ENCODE measurements around the gene RLN3. TPM values are rescaled to one million over a fixed set of nuclear protein-coding genes. Genes with fewer than 3 reads are reported as not detected.
"Not testable (repeated sequence)": the region's sequence is repeated elsewhere in the genome, so short reads cannot be mapped to it uniquely, and the experiment has no call there.

Gene RLN3
- total RNA-seq, 1 donor from 2014 or later, result not detected

DNA sequence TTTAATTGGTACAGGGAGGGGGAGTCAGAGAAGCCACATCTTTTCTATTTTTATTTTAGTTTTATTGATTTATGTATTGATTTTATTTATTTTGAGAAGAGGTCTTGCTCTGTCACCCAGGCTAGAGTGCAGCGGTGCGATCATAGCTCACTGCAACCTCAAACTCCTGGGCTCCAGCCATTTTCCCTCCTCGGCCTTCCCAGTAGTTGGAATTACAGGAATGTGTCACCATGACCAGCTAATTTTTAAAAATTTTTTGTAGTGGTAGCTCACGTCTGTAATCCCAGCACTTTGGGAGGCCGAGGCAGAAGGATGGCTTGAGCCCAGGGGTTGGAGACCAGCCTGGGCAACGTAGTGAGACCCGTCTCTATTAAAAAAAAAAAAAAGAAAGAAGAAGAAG is 7.8 kb downstream of the RLN3 start:
- Mint-ChIP-seq H3K27ac (no peak overlapping the region), H3K36me3 (ENCODE audit: low read depth) (peaks cover 63% of the 10 kb centered on the region), H3K9me3 (no peaks in the 10 kb centered on the region), H3K4me3 (ENCODE audit: low read depth) (no peak overlapping the region), H3K27me3 (ENCODE audit: low read depth) (no peaks in the 10 kb centered on the region), H3K4me1 (ENCODE audit: low read depth) (peaks cover 10% of the 10 kb centered on the region)
- no peak for DNase-seq (ENCODE audit: low spot score)
- intact Hi-C loops (cut with micrococcal nuclease), result no loop called here

DNA sequence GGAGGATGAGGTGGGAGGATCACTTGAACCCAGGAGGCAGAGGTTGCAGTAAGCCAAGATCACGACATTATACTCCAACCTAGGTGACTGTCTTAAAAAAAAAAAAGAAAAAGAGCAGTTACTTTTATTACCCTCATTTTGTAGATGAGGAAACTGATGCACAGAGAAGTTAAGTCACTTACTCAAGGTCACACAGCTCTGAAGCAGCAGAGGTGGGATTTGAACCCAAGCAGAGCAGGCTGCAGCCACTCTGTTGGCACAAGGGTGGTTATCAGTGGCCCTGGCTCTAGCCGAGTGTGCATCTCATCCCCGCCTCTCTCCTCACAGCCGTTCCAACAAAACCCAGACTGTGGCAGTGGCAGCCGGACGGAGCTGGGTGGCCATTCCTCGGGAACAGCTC is 11.2 kb downstream of the RLN3 start:
- Mint-ChIP-seq H3K27ac (no peak overlapping the region), H3K27me3 (ENCODE audit: low read depth) (no peaks in the 10 kb centered on the region), H3K9me3 (no peaks in the 10 kb centered on the region), H3K4me3 (ENCODE audit: low read depth) (no peak overlapping the region), H3K36me3 (ENCODE audit: low read depth) (peaks cover 69% of the 10 kb centered on the region), H3K4me1 (ENCODE audit: low read depth) (peaks cover 4% of the 10 kb centered on the region)
- DNase-seq (ENCODE audit: low spot score), result no peak
- intact Hi-C loops (cut with micrococcal nuclease), result no loop called here

DNA sequence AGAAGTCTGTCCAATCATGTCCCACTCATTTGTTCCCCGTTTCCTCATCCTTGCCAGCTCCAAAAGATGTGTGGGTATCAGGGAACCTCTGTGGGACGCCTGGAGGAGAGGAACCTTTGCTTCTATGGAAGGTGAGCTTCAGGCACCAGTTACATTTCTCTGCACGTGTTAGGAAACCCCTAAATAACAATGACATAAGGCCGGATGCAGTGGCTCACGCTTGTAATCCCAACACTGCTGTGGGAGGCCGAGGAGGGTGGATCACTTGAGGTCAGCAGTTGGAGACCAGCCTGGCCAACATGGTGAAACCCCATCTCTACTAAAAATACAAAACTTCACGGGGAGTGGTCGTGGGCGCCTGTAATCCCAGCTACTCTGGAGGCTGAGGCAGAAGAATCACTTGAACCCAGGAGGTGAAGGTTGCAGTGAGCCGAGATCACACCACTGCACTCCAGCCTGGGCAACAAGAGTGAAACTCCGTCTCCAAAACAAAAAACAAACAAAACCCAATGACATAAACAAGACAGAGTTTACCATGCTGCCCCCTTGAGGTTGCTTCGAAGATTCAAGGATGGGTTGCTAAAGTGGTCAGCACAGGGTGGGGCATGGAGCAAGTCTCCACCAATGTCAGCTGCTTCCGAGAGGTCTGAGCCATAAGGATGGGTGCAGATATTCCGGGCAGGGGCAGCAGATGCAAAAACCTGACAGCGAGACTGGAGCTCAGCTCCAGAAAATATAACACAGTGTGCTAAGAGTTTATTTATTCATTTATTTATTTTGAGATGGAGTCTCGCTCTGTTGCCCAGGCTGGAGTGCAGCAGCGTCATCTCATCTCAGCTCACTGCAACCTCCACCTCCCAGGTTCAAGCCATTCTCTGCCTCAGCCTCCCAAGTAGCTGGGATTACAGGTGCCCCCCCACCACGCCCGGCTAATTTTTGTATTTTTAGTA is 15.0 kb downstream of the RLN3 start:
- peak; percentile 26 for DNase-seq (ENCODE audit: low spot score)
- H3K27me3 Mint-ChIP-seq (ENCODE audit: low read depth); H3K4me3 Mint-ChIP-seq (ENCODE audit: low read depth); H3K9me3 Mint-ChIP-seq; intact Hi-C loops (cut with micrococcal nuclease); H3K4me1 Mint-ChIP-seq (ENCODE audit: low read depth): not testable (repeated sequence)
- peaks cover 67% of the 10 kb centered on the region for H3K36me3 Mint-ChIP-seq (ENCODE audit: low read depth)
- H3K27ac Mint-ChIP-seq, result peak overlapping the region; percentile 75

DNA sequence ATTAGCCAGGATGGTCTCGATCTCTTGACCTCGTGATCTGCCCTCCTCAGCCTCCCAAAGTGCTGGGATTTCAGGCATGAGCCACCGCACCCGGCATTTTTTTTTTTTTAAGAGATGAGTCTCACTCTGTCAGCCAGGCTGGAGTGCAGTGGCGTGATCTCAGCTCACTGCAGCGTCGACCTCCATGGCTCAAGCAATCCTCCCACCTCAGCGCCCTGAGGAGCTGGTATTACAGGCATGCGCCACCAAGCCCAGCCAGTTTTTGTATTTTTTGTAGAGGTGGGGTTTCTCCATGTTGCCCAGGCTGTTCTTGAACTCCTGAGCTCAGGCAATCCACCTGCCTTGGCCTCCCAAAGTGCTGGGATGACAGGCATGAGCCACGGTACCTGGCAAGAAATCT is 19.9 kb downstream of the RLN3 start:
- not testable (repeated sequence) for H3K4me3 Mint-ChIP-seq (ENCODE audit: low read depth); DNase-seq (ENCODE audit: low spot score); H3K27ac Mint-ChIP-seq; H3K27me3 Mint-ChIP-seq (ENCODE audit: low read depth); H3K9me3 Mint-ChIP-seq; H3K4me1 Mint-ChIP-seq (ENCODE audit: low read depth)
- H3K36me3 Mint-ChIP-seq (ENCODE audit: low read depth), result peaks cover 68% of the 10 kb centered on the region
- intact Hi-C loops (cut with micrococcal nuclease), result loop anchor here (1.0 kb wide), 1 partner anchor 168 kb away; no protein-coding TSS in a partner anchor

DNA sequence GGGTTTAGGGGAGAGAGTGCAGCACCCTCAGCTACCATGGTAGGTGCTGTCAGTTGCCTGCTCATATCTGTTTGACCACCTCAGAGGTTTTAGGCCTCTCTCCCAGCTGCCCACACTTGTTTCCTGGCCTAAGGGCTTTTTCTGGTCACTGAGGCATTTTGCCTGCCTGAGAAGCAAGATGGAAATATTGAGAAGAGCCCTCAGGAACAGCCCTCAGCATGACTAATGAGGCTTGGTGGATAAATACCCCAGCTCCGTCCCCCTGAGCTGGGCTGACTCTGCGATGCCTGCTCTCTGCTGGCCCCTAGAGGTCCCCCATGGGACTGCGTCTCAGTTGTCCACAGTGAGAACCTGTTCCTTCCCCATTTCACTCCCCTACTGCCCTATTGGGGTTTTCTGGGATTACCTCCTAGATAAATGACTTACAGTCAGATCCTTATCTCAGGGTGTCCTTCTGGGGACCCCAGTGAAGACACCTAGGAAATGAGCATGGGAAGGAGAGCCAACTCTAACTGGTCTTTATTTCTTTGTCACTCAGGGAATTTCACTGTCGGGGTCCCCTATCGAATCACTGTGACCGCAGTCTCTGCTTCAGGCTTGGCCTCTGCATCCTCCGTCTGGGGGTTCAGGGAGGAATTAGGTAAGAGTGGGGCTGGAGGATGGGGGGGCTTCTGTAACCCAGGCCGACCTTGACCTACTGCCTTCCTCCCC is 20.6 kb downstream of the RLN3 start:
- Mint-ChIP-seq H3K27ac (no peak overlapping the region), H3K27me3 (ENCODE audit: low read depth) (no peaks in the 10 kb centered on the region), H3K9me3 (no peaks in the 10 kb centered on the region), H3K36me3 (ENCODE audit: low read depth) (peaks cover 70% of the 10 kb centered on the region), H3K4me3 (ENCODE audit: low read depth) (no peak overlapping the region), H3K4me1 (ENCODE audit: low read depth) (no peaks in the 10 kb centered on the region)
- intact Hi-C loops (cut with micrococcal nuclease), result loop anchor here (1.0 kb wide), 1 partner anchor 168 kb away; no protein-coding TSS in a partner anchor
- peak; percentile 53 for DNase-seq (ENCODE audit: low spot score)

DNA sequence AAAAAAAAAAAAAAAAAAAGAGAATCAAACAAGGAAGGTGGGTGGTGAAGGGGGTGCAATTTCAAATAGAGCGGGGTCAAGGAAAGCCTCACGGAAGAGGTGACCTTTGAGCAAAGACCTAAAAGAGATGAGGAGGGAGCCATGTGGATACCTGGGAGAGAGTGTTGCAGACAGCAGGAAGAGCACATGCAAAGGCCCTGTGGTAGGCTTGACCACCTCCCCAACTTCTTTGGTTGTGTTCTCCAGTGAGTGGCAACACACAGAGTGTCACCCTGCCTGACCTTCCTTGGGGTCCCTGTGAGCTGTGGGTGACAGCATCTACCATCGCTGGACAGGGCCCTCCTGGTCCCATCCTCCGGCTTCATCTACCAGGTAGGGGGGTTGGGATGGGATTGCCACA is 22.6 kb downstream of the RLN3 start:
- Mint-ChIP-seq H3K27ac (no peak overlapping the region), H3K36me3 (ENCODE audit: low read depth) (peaks cover 79% of the 10 kb centered on the region), H3K27me3 (ENCODE audit: low read depth) (peaks cover 2% of the 10 kb centered on the region), H3K4me3 (ENCODE audit: low read depth) (no peak overlapping the region), H3K4me1 (ENCODE audit: low read depth) (no peaks in the 10 kb centered on the region), H3K9me3 (no peaks in the 10 kb centered on the region)
- intact Hi-C loops (cut with micrococcal nuclease), result no loop called here
- no peak for DNase-seq (ENCODE audit: low spot score)

DNA sequence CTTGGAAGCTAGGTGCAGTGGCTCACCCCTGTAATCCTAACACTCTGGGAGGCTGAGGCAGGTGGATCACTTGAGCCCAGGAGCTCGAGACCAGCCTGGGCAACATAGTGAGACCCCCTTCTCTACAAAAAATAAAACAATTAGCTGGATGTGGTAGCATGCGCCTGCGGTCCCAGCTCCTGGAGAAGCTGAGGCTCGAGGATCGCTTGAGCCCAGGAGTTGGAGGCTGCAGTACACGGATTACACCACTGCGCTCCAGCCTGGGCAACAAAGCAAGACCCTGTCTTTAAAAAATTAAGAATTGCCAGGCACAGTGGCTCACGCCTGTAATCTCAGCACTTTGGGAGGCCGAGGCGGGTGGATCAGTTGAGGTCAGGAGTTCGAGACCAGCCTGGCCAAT is 23.0 kb downstream of the RLN3 start:
- H3K27me3 Mint-ChIP-seq (ENCODE audit: low read depth); H3K4me3 Mint-ChIP-seq (ENCODE audit: low read depth); DNase-seq (ENCODE audit: low spot score); H3K4me1 Mint-ChIP-seq (ENCODE audit: low read depth); intact Hi-C loops (cut with micrococcal nuclease); H3K27ac Mint-ChIP-seq; H3K9me3 Mint-ChIP-seq: not testable (repeated sequence)
- peaks cover 75% of the 10 kb centered on the region for H3K36me3 Mint-ChIP-seq (ENCODE audit: low read depth)

DNA sequence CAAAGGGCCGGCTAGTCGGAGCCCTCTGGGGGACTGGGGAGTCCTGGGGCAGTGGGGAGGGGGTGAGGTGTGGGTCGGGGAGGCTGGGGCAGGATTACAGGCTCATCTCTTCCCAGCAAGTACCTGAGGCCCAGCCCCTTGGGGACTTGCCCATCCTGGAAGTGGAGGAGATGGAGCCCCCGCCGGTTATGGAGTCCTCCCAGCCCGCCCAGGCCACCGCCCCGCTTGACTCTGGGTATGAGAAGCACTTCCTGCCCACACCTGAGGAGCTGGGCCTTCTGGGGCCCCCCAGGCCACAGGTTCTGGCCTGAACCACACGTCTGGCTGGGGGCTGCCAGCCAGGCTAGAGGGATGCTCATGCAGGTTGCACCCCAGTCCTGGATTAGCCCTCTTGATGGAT is 24.0 kb downstream of the RLN3 start:
- Mint-ChIP-seq H3K9me3 (no peaks in the 10 kb centered on the region), H3K4me3 (ENCODE audit: low read depth) (no peak overlapping the region), H3K27ac (no peak overlapping the region), H3K4me1 (ENCODE audit: low read depth) (no peaks in the 10 kb centered on the region), H3K36me3 (ENCODE audit: low read depth) (peaks cover 67% of the 10 kb centered on the region), H3K27me3 (ENCODE audit: low read depth) (peaks cover 7% of the 10 kb centered on the region)
- intact Hi-C loops (cut with micrococcal nuclease), result no loop called here
- no peak for DNase-seq (ENCODE audit: low spot score)

DNA sequence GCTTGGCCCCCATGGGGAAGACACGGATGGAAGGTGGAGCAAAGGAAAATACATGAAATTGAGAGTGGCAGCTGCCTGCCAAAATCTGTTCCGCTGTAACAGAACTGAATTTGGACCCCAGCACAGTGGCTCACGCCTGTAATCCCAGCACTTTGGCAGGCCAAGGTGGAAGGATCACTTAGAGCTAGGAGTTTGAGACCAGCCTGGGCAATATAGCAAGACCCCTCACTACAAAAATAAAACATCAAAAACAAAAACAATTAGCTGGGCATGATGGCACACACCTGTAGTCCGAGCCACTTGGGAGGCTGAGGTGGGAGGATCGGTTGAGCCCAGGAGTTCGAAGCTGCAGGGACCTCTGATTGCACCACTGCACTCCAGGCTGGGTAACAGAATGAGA is 24.5 kb downstream of the RLN3 start:
- no peaks in the 10 kb centered on the region for H3K9me3 Mint-ChIP-seq
- no peaks in the 10 kb centered on the region for H3K4me1 Mint-ChIP-seq (ENCODE audit: low read depth)
- intact Hi-C loops (cut with micrococcal nuclease), result no loop called here
- no peak overlapping the region for H3K27ac Mint-ChIP-seq
- no peak overlapping the region for H3K4me3 Mint-ChIP-seq (ENCODE audit: low read depth)
- H3K36me3 Mint-ChIP-seq (ENCODE audit: low read depth), result peaks cover 62% of the 10 kb centered on the region
- peaks cover 7% of the 10 kb centered on the region for H3K27me3 Mint-ChIP-seq (ENCODE audit: low read depth)
- no peak for DNase-seq (ENCODE audit: low spot score)

DNA sequence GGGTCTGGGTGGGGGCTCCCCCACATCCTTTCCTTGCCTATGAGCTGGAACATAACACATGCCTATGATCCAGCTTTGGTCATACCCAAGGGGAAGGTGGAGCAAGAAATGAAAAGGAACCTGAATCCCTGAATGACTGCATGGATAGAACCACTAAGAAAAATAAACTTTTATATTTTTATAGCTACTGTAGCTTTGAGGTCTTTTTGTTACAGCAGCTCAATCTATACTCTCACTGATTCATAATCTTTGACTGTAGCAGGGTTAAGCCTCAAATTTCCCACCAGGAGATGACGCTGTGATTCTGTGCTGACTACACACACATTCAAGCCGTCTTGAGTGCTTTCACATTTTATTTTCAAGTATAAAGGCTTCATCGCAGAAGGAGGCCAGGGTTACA is 25.1 kb downstream of the RLN3 start:
- Mint-ChIP-seq H3K36me3 (ENCODE audit: low read depth) (peaks cover 56% of the 10 kb centered on the region), H3K27me3 (ENCODE audit: low read depth) (peaks cover 12% of the 10 kb centered on the region), H3K4me1 (ENCODE audit: low read depth) (no peaks in the 10 kb centered on the region), H3K4me3 (ENCODE audit: low read depth) (no peak overlapping the region), H3K9me3 (no peaks in the 10 kb centered on the region), H3K27ac (no peak overlapping the region)
- intact Hi-C loops (cut with micrococcal nuclease), result no loop called here
- DNase-seq (ENCODE audit: low spot score), result no peak

DNA sequence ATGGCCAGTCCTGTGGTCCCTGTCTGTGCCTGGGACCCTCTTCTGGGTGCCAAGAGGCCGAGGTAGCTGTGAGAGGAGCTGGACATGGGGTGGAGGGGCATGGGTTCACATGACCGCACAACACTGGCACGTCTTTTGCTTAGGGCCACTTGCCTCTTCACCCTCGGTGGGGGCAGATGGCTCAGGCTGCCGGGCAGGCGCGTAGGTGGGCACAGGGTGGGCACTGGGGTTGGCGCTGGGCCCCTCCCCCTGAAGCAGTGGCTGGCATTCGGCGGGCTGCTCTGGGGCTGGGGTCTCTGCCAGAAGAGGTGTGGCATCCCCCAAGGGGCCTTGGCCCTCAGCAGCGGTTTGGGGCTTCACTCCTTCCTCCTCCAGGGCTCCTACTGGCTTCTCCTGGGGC is 25.6 kb downstream of the RLN3 start:
- H3K27me3 Mint-ChIP-seq (ENCODE audit: low read depth), result peaks cover 17% of the 10 kb centered on the region
- H3K4me1 Mint-ChIP-seq (ENCODE audit: low read depth), result peaks cover 4% of the 10 kb centered on the region
- H3K4me3 Mint-ChIP-seq (ENCODE audit: low read depth), result no peak overlapping the region
- intact Hi-C loops (cut with micrococcal nuclease), result no loop called here
- no peak overlapping the region for H3K27ac Mint-ChIP-seq
- DNase-seq (ENCODE audit: low spot score), result no peak
- H3K36me3 Mint-ChIP-seq (ENCODE audit: low read depth), result peaks cover 52% of the 10 kb centered on the region
- H3K9me3 Mint-ChIP-seq, result no peaks in the 10 kb centered on the region

DNA sequence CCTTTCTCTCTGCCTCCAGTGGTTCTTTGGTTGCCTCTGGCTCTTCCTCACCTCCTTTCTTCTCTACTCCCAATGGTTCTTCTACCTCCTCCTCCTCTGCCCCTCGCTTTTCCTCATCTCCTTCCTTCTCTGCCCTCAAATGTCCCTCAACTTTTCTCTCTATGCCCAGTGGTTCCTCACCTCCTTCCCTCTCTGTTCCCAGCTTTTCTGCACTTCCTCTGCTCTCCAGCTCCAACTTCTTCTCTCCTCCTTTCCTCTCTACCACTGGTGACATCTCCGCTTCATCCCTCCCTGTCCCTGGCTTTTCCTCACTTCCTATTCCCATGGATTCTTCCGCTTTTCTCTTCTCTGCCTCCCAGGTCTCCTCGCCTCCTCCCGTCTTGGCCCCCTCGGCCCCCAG is 26.2 kb downstream of the RLN3 start:
- no peak overlapping the region for H3K27ac Mint-ChIP-seq

DNA sequence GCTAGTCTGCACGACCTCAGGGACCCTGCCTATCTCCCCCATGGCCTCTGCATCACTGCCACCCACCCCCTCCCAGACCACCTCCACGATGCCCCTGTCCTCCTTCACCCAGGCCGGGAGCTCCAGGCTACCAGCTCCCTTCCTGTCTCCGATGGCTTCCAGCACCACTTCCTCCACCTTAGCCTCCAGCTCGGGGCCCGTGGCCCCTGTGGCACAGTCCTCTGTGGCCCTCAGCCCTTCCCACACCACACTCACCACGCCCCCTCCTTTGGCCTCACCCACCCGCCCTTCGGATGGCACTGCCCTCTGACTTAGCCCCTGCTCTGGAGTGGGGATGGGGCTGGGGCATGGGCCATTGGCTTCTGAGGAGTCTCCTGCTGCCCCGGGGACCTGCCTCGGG is 26.8 kb downstream of the RLN3 start:
- H3K4me3 Mint-ChIP-seq (ENCODE audit: low read depth), result no peak overlapping the region
- H3K4me1 Mint-ChIP-seq (ENCODE audit: low read depth), result peaks cover 13% of the 10 kb centered on the region
- H3K27me3 Mint-ChIP-seq (ENCODE audit: low read depth), result peaks cover 27% of the 10 kb centered on the region
- intact Hi-C loops (cut with micrococcal nuclease), result no loop called here
- H3K9me3 Mint-ChIP-seq, result no peaks in the 10 kb centered on the region
- peaks cover 43% of the 10 kb centered on the region for H3K36me3 Mint-ChIP-seq (ENCODE audit: low read depth)
- no peak for DNase-seq (ENCODE audit: low spot score)
- no peak overlapping the region for H3K27ac Mint-ChIP-seq

More for the DNA sequence above, 26.2 kb downstream of the RLN3 start:
- no peak for DNase-seq (ENCODE audit: low spot score)
- intact Hi-C loops (cut with micrococcal nuclease), result no loop called here
- H3K27me3 Mint-ChIP-seq (ENCODE audit: low read depth), result peaks cover 23% of the 10 kb centered on the region
- H3K9me3 Mint-ChIP-seq, result no peaks in the 10 kb centered on the region
- H3K36me3 Mint-ChIP-seq (ENCODE audit: low read depth), result peaks cover 46% of the 10 kb centered on the region
- H3K4me3 Mint-ChIP-seq (ENCODE audit: low read depth), result no peak overlapping the region
- H3K4me1 Mint-ChIP-seq (ENCODE audit: low read depth), result peaks cover 10% of the 10 kb centered on the region

Data from activated T-helper 2 cell treated with anti-CD3 and anti-CD28 coated beads, Interferon-gamma antibody, Interleukin-2, Interleukin-4, amounts not matched to agents 10 μg/mL and 5 μg/mL and 100 μg/mL, durations not matched to agents 14 hours and 24 hours and 36 hours (primary cell).